GM23248 (cell line): ENCODE results near the gene CAVIN3.

Source experiments
- EZH2 ChIP-seq: fragments of 200-600 bp; sonication (generic); IDR thresholded peaks from 2 replicates; pipeline ENCODE4 v1.6.1; 2018; ENCODE audit warnings: antibody characterized with exemption, mild to moderate bottlenecking; ENCODE audit not compliant: insufficient read depth, poor library complexity, severe bottlenecking
- EZH2phosphoT487 ChIP-seq: fragments of 200-600 bp; sonication (generic); IDR thresholded peaks from 2 replicates; pipeline ENCODE4 v1.6.1; 2018; ENCODE audit warnings: antibody characterized with exemption, moderate library complexity, mild to moderate bottlenecking, low read depth; ENCODE audit not compliant: insufficient read depth

DNA sequence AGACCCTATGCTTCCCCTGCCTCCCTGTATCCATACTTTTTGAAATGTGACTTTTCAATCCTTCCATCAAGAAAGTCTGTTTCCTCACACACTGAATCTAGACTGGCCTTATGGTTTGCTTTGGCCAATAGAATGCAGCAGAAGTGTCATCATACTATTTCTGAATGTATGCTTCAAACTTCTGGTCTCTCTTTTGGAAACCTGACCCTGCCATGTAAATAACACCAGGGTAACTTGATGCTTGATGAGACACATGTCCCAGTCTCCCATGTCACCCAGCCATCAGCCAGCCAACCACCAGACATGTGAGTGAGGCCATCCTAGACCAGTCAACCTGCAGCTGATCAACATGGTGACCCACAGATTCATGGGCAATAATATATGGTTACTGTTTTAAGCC is 29.7 kb upstream of the CAVIN3 start:
- TF ChIP-seq EZH2 (no peak), EZH2phosphoT487 (no peak)
